ENCODE results near the gene TNPO2. TPM values are rescaled to one million over a fixed set of nuclear protein-coding genes. Genes with fewer than 3 reads are reported as not detected.
A peak's percentile ranks its signal among the peaks of the same experiment; 100 is the strongest.
"Not testable (repeated sequence)": the region's sequence is repeated elsewhere in the genome, so short reads cannot be mapped to it uniquely, and the experiment has no call there.

The TNPO2 gene
- total RNA-seq, 1 donor from 2014 or later: 64.5 TPM

DNA sequence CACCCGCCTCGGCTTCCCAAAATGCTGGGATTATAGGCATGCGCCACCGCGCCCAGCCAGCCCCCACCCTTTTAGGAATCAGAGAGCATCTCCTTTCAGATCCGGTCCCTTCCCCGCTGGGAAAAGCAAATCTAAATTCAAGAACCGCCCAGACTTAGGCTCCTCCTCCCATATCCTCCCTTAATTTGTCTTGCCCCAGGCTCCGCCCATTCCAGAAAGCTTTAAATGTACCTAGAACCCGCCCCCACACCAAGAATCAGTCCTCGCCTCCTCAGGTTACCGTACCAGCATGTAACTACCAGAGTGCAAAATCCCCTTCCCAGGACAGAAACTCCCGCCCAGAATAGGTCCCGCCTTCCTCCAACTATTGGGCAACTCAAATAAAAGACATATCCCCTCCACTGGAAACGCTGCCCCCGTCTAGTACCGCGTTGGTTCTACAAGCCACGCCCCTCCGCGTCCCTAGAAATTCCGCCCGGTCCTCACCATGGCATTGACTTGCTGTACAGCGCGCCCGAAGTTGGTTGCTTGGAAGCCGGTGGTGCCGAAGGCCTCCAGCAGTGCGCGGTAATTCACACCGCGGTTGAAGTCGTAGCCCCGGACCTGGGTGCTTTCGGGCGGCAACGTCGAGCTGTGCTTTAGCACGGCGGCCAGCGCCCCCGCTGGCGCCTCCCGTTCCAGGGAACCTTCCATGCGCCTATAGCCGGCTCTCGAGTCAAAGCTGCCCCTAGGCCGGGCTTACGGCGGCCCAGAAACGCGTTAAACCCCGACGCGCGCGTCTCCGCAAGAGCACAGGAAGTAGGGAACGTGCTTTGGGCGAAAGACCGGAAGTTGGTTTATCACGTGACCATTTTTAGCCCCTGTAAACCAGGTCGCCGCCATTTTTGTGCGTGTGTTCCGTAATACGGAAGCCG is 42.4 kb downstream of the TNPO2 start, which contains the start of gene DHPS:
Gene DHPS, minus strand, starts transcription at position 807 of the 914 bp plus-strand sequence. Its CDS starts 114 bp downstream, at position 693.
- Mint-ChIP-seq H3K4me3 (ENCODE audit: unreplicated experiment) (peak within 1 kb of the TSS; percentile 90), H3K27me3 (ENCODE audit: low read depth) (no peaks in the 10 kb centered on the region), H3K9me3 (ENCODE audit: low read depth) (no peaks in the 10 kb centered on the region), H3K27ac (ENCODE audit: unreplicated experiment) (peak within 1 kb of the TSS; percentile 97), H3K36me3 (ENCODE audit: low read depth) (peaks cover 10% of the 10 kb centered on the region), H3K4me1 (ENCODE audit: low read depth) (peaks cover 6% of the 10 kb centered on the region)
- DNase-seq (ENCODE audit: low spot score): peak; percentile 94
- TF ChIP-seq, protein P1, sequence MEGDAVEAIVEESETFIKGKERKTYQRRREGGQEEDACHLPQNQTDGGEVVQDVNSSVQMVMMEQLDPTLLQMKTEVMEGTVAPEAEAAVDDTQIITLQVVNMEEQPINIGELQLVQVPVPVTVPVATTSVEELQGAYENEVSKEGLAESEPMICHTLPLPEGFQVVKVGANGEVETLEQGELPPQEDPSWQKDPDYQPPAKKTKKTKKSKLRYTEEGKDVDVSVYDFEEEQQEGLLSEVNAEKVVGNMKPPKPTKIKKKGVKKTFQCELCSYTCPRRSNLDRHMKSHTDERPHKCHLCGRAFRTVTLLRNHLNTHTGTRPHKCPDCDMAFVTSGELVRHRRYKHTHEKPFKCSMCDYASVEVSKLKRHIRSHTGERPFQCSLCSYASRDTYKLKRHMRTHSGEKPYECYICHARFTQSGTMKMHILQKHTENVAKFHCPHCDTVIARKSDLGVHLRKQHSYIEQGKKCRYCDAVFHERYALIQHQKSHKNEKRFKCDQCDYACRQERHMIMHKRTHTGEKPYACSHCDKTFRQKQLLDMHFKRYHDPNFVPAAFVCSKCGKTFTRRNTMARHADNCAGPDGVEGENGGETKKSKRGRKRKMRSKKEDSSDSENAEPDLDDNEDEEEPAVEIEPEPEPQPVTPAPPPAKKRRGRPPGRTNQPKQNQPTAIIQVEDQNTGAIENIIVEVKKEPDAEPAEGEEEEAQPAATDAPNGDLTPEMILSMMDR (IDR thresholded peaks at IDR 0.05): peak; percentile 38

DNA sequence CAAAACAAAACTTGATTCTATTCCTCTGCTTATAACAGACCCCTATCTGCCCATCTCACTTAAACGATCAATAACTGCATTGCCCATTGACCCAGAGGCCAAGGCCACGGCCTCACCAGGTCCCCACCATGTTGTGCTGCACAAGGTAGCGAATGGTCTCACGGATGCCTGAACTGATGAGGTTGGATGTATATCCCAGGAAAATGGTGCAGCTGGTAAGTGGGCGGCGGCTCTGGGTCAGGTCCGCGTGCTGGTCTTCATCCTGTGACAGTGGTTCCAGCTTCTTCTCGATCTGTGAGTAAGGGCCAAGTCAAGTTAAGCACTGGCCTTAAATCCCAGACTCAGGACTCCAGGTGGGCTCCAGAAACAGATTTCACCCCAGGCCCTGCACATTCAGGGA is 43.7 kb downstream of the TNPO2 start:
- peak overlapping the region; percentile 33 for H3K4me3 Mint-ChIP-seq (ENCODE audit: unreplicated experiment)
- peak overlapping the region; percentile 49 for H3K27ac Mint-ChIP-seq (ENCODE audit: unreplicated experiment)
- no peaks in the 10 kb centered on the region for H3K27me3 Mint-ChIP-seq (ENCODE audit: low read depth)
- peaks cover 6% of the 10 kb centered on the region for H3K4me1 Mint-ChIP-seq (ENCODE audit: low read depth)
- no peak for DNase-seq (ENCODE audit: low spot score)
- H3K36me3 Mint-ChIP-seq (ENCODE audit: low read depth): peaks cover 11% of the 10 kb centered on the region
- TF ChIP-seq, protein P1 (IDR thresholded peaks at IDR 0.05): no peak
- H3K9me3 Mint-ChIP-seq (ENCODE audit: low read depth): no peaks in the 10 kb centered on the region

DNA sequence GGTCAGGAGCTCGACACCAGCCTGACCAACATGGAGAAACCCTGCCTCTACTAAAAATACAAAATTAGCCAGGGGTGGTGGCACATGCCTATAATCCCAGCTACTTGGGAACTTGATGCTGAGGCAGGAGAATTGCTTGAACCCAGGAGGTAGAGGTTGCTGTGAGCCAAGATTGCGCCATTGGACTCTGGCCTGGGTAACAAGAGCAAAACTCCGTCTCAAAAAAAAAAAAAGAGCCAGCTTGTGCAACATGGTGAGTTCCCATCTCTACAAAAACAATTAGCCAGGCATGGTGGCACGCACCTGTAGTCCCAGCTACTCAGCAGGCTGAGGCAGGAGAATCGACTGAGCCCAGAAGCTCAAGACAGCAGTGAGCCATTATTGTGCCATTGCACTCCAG is 45.7 kb downstream of the TNPO2 start:
- not testable (repeated sequence) for DNase-seq (ENCODE audit: low spot score); H3K27me3 Mint-ChIP-seq (ENCODE audit: low read depth); H3K4me1 Mint-ChIP-seq (ENCODE audit: low read depth); H3K27ac Mint-ChIP-seq (ENCODE audit: unreplicated experiment); H3K9me3 Mint-ChIP-seq (ENCODE audit: low read depth); H3K4me3 Mint-ChIP-seq (ENCODE audit: unreplicated experiment)
- peaks cover 17% of the 10 kb centered on the region for H3K36me3 Mint-ChIP-seq (ENCODE audit: low read depth)

DNA sequence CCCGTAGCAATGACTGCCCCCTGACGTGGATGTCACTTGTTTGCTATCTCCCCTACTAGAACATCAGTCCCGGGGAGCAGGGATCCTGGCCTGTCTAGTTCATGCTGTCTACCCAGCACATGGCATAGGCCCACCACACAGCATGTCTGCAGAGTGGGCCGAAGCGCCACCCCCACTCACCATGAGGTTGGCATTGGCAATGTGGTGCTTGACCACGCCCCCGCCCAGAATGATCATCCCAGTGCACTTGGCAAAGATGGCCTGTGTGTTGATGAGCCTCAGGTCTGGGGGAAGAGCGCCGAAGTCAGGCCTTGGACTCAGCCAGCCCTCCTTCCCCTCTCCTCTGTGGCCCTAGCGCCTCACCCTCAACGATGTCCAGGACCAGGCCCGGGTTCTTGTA is 46.8 kb downstream of the TNPO2 start:
- no peaks in the 10 kb centered on the region for H3K9me3 Mint-ChIP-seq (ENCODE audit: low read depth)
- H3K36me3 Mint-ChIP-seq (ENCODE audit: low read depth): peaks cover 19% of the 10 kb centered on the region
- H3K4me3 Mint-ChIP-seq (ENCODE audit: unreplicated experiment): no peak overlapping the region
- TF ChIP-seq, protein P1 (IDR thresholded peaks at IDR 0.05): no peak
- H3K27me3 Mint-ChIP-seq (ENCODE audit: low read depth): no peaks in the 10 kb centered on the region
- H3K27ac Mint-ChIP-seq (ENCODE audit: unreplicated experiment): no peak overlapping the region
- H3K4me1 Mint-ChIP-seq (ENCODE audit: low read depth): peaks cover 8% of the 10 kb centered on the region
- no peak for DNase-seq (ENCODE audit: low spot score)

DNA sequence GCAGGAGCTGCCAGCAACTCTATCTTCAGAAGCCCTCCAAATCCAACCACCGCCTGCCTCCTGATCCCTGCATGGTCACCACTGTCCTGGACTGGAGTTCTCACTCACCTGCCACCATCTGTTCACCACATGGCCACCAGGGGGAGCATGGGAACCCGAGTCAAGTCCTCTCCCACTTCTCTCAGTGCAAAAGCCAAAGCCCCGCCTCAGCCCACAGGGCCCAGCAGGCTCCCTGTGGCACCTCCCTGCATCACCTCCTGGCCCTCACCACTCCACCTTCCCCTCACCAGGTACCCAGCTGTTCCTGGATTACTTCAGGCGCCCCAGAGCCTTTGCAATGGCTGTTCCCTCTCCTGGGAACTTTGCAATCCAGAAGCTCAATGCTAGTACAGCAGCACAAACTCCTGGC is 47.3 kb downstream of the TNPO2 start:
- TF ChIP-seq, protein P1 (IDR thresholded peaks at IDR 0.05): peak; percentile 85
- peaks cover 20% of the 10 kb centered on the region for H3K36me3 Mint-ChIP-seq (ENCODE audit: low read depth)
- peaks cover 10% of the 10 kb centered on the region for H3K4me1 Mint-ChIP-seq (ENCODE audit: low read depth)
- H3K4me3 Mint-ChIP-seq (ENCODE audit: unreplicated experiment): no peak overlapping the region
- peak overlapping the region; percentile 45 for H3K27ac Mint-ChIP-seq (ENCODE audit: unreplicated experiment)
- no peaks in the 10 kb centered on the region for H3K9me3 Mint-ChIP-seq (ENCODE audit: low read depth)
- H3K27me3 Mint-ChIP-seq (ENCODE audit: low read depth): no peaks in the 10 kb centered on the region
- no peak for DNase-seq (ENCODE audit: low spot score)

Data from chondrocyte (in vitro differentiated cells).